Bronchial epithelial cell (primary cell): ENCODE data around the gene BRD3OS. TPM values are rescaled to one million over a fixed set of nuclear protein-coding genes. Genes with fewer than 3 reads are reported as not detected.
A peak's percentile ranks its signal among the peaks of the same experiment; 100 is the strongest.

ENCODE experiments used
- DNase-seq: peaks from one replicate; pipeline ENCODE4 v3.0.0-alpha.2; 2010; ENCODE audit warnings: low read depth
- FAIRE-seq: peaks from 2 replicates; lab custom pipeline; 2011; peaks lifted over from hg19 to GRCh38; lab: Jason Lieb, UNC
- H3K27me3 ChIP-seq: 2 replicates; pipeline ENCODE4 v1.5.1; 2011; ENCODE audit warnings: low read length; ENCODE audit not compliant: control insufficient read depth, insufficient read depth
- H3K36me3 ChIP-seq: 2 replicates; pipeline ENCODE4 v1.5.1; 2011; ENCODE audit warnings: low read length; ENCODE audit not compliant: control insufficient read depth, insufficient read depth
- H3K4me3 ChIP-seq: 2 replicates; pipeline ENCODE4 v1.5.1; 2011; ENCODE audit warnings: mild to moderate bottlenecking, low read depth, low read length, control low read depth
- total RNA-seq: library from RNA; depleted of rRNA; stranded (reverse); fragments of >200 nt; gene quantifications from 2 replicates; pipeline ENCODE4 v1.2.1, GENCODE V29; 2014
- TF ChIP-seq, protein P1 (sequence below): IDR thresholded peaks from 2 replicates; pipeline ENCODE4 v1.5.1; 2011; ENCODE audit warnings: mild to moderate bottlenecking, moderate library complexity, low read length, control low read depth, inconsistent platforms; ENCODE audit not compliant: insufficient read depth, severe bottlenecking

The BRD3OS gene
- total RNA-seq, 1 donor from 2014 or later, result 5.8 TPM

- FAIRE-seq, result no peak
- H3K36me3 ChIP-seq, result no peaks in the 10 kb centered on the region
- TF ChIP-seq, protein P1, sequence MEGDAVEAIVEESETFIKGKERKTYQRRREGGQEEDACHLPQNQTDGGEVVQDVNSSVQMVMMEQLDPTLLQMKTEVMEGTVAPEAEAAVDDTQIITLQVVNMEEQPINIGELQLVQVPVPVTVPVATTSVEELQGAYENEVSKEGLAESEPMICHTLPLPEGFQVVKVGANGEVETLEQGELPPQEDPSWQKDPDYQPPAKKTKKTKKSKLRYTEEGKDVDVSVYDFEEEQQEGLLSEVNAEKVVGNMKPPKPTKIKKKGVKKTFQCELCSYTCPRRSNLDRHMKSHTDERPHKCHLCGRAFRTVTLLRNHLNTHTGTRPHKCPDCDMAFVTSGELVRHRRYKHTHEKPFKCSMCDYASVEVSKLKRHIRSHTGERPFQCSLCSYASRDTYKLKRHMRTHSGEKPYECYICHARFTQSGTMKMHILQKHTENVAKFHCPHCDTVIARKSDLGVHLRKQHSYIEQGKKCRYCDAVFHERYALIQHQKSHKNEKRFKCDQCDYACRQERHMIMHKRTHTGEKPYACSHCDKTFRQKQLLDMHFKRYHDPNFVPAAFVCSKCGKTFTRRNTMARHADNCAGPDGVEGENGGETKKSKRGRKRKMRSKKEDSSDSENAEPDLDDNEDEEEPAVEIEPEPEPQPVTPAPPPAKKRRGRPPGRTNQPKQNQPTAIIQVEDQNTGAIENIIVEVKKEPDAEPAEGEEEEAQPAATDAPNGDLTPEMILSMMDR, result peak; percentile 27
- H3K27me3 ChIP-seq, result no peaks in the 10 kb centered on the region
- peak overlapping the region; percentile 56 for H3K4me3 ChIP-seq
- DNase-seq, result peak; percentile 8
These were observed 593 bp downstream of the BRD3OS start for GRCh38 chr9:134025606-134026541.

- TF ChIP-seq, protein P1, result no peak
- no peak overlapping the region for H3K4me3 ChIP-seq
- no peak for DNase-seq
- no peaks in the 10 kb centered on the region for H3K36me3 ChIP-seq
- H3K27me3 ChIP-seq, result no peaks in the 10 kb centered on the region
- FAIRE-seq, result no peak
These were observed 1.3 kb downstream of the BRD3OS start for GRCh38 chr9:134026581-134026980.

GRCh38 chr9:134026981-134027380, 1.7 kb downstream of the BRD3OS start:
- DNase-seq (no peak), FAIRE-seq (no peak)
- peaks cover 3% of the 10 kb centered on the region for H3K36me3 ChIP-seq

DNA sequence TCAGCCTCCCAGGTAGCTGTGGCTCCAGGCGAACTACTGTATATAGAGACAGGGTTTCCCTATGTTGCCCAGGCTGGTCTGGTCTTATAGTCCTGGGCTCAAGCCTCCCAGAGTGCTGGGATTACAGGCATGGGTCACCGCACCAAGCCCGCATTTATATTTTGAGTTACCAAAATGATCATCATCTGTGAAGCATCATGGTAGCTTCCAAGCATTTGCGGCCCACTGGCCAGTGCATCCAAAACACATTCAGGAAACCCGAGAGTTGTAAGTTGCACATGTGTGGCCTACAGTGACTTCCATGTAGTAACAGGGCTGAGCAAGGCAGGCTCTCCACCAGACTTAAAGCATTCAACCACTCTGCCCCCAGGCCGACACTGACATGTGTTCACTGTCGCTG, 2.3 kb downstream of the BRD3OS start:
- TF ChIP-seq, protein P1, result no peak
- Histone ChIP-seq H3K27me3 (no peaks in the 10 kb centered on the region), H3K4me3 (no peak overlapping the region), H3K36me3 (peaks cover 3% of the 10 kb centered on the region)
- FAIRE-seq, result no peak
- no peak for DNase-seq

More at GRCh38 chr9:134026981-134027380, 1.7 kb downstream of the BRD3OS start:
- TF ChIP-seq, protein P1, result no peak
- H3K4me3 ChIP-seq, result no peak overlapping the region
- H3K27me3 ChIP-seq, result no peaks in the 10 kb centered on the region

- no peak for FAIRE-seq
- peaks cover 6% of the 10 kb centered on the region for H3K36me3 ChIP-seq
- no peaks in the 10 kb centered on the region for H3K27me3 ChIP-seq
- no peak for DNase-seq
- H3K4me3 ChIP-seq, result no peak overlapping the region
- TF ChIP-seq, protein P1, result no peak
These were observed 2.8 kb downstream of the BRD3OS start for GRCh38 chr9:134028076-134028475.
